Neural progenitor cell (in vitro differentiated cells): ENCODE measurements around the gene OXLD1.

Experiments
- EZH2 ChIP-seq: fragments of 200-600 bp; sonication (generic); IDR thresholded peaks from 2 replicates; pipeline ENCODE4 v1.6.1; 2017; ENCODE audit warnings: antibody characterized with exemption, mild to moderate bottlenecking, moderate library complexity
- TF ChIP-seq, protein P1 (sequence below): fragments of 200-600 bp; sonication (generic); IDR thresholded peaks from 2 replicates; pipeline ENCODE4 v1.5.1; 2017; ENCODE audit warnings: antibody characterized with exemption, mild to moderate bottlenecking

GRCh38 chr17:81695801-81696200, 29.4 kb upstream of the OXLD1 start:
- TF ChIP-seq, protein P1, sequence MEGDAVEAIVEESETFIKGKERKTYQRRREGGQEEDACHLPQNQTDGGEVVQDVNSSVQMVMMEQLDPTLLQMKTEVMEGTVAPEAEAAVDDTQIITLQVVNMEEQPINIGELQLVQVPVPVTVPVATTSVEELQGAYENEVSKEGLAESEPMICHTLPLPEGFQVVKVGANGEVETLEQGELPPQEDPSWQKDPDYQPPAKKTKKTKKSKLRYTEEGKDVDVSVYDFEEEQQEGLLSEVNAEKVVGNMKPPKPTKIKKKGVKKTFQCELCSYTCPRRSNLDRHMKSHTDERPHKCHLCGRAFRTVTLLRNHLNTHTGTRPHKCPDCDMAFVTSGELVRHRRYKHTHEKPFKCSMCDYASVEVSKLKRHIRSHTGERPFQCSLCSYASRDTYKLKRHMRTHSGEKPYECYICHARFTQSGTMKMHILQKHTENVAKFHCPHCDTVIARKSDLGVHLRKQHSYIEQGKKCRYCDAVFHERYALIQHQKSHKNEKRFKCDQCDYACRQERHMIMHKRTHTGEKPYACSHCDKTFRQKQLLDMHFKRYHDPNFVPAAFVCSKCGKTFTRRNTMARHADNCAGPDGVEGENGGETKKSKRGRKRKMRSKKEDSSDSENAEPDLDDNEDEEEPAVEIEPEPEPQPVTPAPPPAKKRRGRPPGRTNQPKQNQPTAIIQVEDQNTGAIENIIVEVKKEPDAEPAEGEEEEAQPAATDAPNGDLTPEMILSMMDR: no peak
- no peak for TF ChIP-seq EZH2
